Measurements from ENCODE around the gene CEP112.

Gene CEP112

DNA sequence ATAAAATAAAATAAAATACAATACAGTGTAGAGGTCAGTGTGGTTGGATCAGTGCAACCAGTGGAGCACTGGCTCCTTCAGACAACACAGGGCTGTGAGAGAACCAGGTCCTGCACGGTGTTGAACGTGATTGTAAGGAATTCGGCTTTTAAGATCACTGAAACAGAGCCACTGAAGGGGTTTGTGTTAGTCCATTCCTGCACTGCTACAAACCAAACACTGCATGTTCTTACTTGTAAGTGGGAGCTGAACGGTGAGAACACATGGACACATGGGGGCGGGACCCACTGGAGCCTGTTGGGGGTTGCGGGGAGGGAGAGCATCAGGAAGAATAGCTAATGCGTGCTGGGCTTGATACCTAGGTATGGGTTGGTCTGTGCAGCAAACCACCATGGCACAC, 437.3 kb downstream of the CEP112 start:
- TF ChIP-seq CTCF (conservative IDR thresholded peaks at IDR 0.05; ENCODE audit: low read depth, low read length): no peak
- DNase-seq (ENCODE audit: low read depth): no peak
- H3K4me3 ChIP-seq (ENCODE audit: low read length): no peak overlapping the region

DNA sequence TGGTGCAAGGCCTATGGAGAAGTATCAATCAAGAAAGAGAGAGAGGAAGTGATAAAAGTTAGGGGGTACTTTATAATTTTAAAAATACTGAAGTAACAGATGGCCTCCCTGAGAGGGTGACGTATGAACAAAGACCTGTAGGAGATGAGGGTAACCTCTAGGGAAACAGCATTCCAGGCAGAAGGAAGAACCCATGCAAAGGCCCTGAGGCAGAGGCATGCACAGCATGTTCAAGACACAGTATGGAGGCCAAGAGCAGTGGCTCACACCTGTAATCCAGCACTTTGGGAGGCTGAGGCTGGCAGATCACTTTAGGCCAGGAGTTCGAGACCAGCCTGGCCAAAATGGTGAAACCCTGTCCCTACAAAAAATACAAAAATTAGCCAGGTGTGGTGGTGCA, 437.9 kb downstream of the CEP112 start:
- no peak for DNase-seq (ENCODE audit: low read depth)
- H3K4me3 ChIP-seq (ENCODE audit: low read length): no peak overlapping the region
- no peak for TF ChIP-seq CTCF (conservative IDR thresholded peaks at IDR 0.05; ENCODE audit: low read depth, low read length)

- DNase-seq (ENCODE audit: low read depth): peak; percentile 56
- no peak overlapping the region for H3K4me3 ChIP-seq (ENCODE audit: low read length)
- TF ChIP-seq CTCF (conservative IDR thresholded peaks at IDR 0.05; ENCODE audit: low read depth, low read length): no peak
Observed at GRCh38 chr17:65753348-65753747, 438.6 kb downstream of the CEP112 start.

GRCh38 chr17:65751263-65751662, 440.7 kb downstream of the CEP112 start:
- no peak for TF ChIP-seq CTCF (conservative IDR thresholded peaks at IDR 0.05; ENCODE audit: low read depth, low read length)
- no peak overlapping the region for H3K4me3 ChIP-seq (ENCODE audit: low read length)
- no peak for DNase-seq (ENCODE audit: low read depth)

DNA sequence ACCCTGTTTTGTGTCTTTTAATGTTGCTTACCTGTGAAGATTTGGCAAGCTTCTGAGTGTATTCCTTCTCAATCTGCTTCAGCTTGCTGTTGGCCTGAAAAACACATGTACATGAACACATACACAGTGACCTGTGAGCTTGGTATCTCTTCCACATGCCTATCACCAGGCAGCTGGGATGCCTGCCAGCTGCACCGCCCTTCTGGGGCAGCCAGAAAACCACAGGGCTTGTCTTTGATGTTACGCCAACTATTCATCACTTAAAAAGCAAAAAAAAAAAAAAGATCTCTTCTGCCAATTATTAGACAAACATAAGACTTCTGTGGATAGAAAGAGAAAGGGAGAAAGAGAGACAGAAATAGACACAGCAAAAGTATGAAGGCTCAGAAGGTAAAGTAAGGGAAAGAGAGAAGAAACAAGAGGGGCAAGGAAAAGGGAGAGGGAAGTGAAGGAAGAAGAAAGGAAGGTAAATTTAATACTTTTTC, 441.3 kb downstream of the CEP112 start:
- TF ChIP-seq CTCF (conservative IDR thresholded peaks at IDR 0.05; ENCODE audit: low read depth, low read length): no peak
- no peak overlapping the region for H3K4me3 ChIP-seq (ENCODE audit: low read length)
- peak; percentile 80 for DNase-seq (ENCODE audit: low read depth)

DNA sequence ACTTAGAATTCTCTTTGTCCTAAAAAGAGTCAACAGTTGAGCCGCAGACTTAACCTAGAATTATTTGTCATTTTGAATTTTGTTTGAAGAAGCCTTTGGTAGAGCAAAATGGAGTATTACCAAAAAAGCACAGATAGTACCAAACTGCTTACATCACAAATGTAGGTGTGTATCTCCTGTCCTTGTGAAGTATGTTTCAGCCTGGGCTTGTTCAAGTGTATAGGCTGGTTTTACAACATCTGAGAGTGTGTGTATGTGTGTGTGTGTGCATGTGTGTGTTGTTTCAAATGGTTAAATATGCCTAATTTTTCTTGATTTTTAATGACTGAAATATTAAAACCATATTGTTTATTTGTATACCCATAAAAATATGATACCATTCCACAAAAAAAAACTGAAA, 441.8 kb downstream of the CEP112 start:
- TF ChIP-seq CTCF (conservative IDR thresholded peaks at IDR 0.05; ENCODE audit: low read depth, low read length): no peak
- no peak for DNase-seq (ENCODE audit: low read depth)
- no peak overlapping the region for H3K4me3 ChIP-seq (ENCODE audit: low read length)

DNA sequence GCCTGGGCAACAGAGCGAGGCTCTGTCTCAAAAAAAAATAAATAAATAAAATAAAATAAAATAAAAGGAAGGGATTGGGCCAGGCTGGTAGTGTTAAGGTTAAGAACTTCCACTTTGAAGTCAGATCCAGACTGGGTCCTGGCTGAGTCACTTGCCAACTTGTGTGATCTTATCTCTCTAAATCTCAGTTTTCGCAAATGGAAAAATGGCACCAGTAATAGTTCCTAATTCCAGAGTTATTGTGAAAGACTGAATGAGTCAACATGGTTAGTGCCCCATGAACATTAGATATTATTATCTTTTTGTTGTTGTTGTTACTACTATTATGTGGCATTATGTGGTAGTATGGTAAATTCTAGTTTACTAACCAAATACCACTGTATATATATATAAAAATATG, 442.5 kb downstream of the CEP112 start:
- no peak for TF ChIP-seq CTCF (conservative IDR thresholded peaks at IDR 0.05; ENCODE audit: low read depth, low read length)
- no peak for DNase-seq (ENCODE audit: low read depth)
- no peak overlapping the region for H3K4me3 ChIP-seq (ENCODE audit: low read length)

Data from retinal pigment epithelial cell (primary cell).